ENCODE data around the gene UAP1.

- no peak for TF ChIP-seq EZH2 (IDR thresholded peaks at IDR 0.05; ENCODE audit: low read depth)
- TF ChIP-seq CTCF (conservative IDR thresholded peaks at IDR 0.05), result no peak
Observed at GRCh38 chr1:162538815-162539431, 22.6 kb upstream of the UAP1 start.

All from PC-9 (cell line).